ENCODE data around the gene ACAA1.
"Not testable (repeated sequence)": the region's sequence is repeated elsewhere in the genome, so short reads cannot be mapped to it uniquely, and the experiment has no call there.

Gene ACAA1

GRCh38 chr3:38153221-38153620 is 16.3 kb upstream of the ACAA1 start:
- DNase-seq: no peak

- DNase-seq: no peak
Observed at GRCh38 chr3:38152609-38153008, 15.7 kb upstream of the ACAA1 start.

- no peak for DNase-seq
Observed at GRCh38 chr3:38151667-38152265, 14.8 kb upstream of the ACAA1 start.

GRCh38 chr3:38150780-38151528 is 14.0 kb upstream of the ACAA1 start:
- DNase-seq: no peak

- no peak for DNase-seq
Observed at GRCh38 chr3:38149708-38150107, 12.8 kb upstream of the ACAA1 start.

- DNase-seq: no peak
Observed at GRCh38 chr3:38148311-38148882, 11.5 kb upstream of the ACAA1 start.

GRCh38 chr3:38147421-38147820 is 10.5 kb upstream of the ACAA1 start:
- no peak for DNase-seq

- no peak for DNase-seq
Observed at GRCh38 chr3:38146504-38146903, 9.6 kb upstream of the ACAA1 start.

- DNase-seq: no peak
Observed at GRCh38 chr3:38143511-38143910, 6.6 kb upstream of the ACAA1 start.

- DNase-seq: no peak
Observed at GRCh38 chr3:38142959-38143358, 6.0 kb upstream of the ACAA1 start.

- DNase-seq: no peak
Observed at GRCh38 chr3:38141952-38142273, 5.0 kb upstream of the ACAA1 start.

GRCh38 chr3:38141173-38141951 is 4.4 kb upstream of the ACAA1 start:
- DNase-seq: no peak

- no peak for DNase-seq
Observed at GRCh38 chr3:38140326-38141172, 3.6 kb upstream of the ACAA1 start.

- no peak for DNase-seq
Observed at GRCh38 chr3:38139652-38140051, 2.7 kb upstream of the ACAA1 start.

- DNase-seq: no peak
Observed at GRCh38 chr3:38139191-38139590, 2.3 kb upstream of the ACAA1 start.

- DNase-seq: no peak
Observed at GRCh38 chr3:38138349-38139190, 1.6 kb upstream of the ACAA1 start, which contains the start of gene MYD88. Gene MYD88 (plus strand): TSS chr3:38138661. CDS start chr3:38138701, 40 bp downstream.

GRCh38 chr3:38137615-38138348 is 855 bp upstream of the ACAA1 start:
- DNase-seq: no peak

GRCh38 chr3:38136393-38136776 is 542 bp downstream of the ACAA1 start:
- no peak for DNase-seq

- not testable (repeated sequence) for DNase-seq
Observed at GRCh38 chr3:38135621-38136277, 1.2 kb downstream of the ACAA1 start.

GRCh38 chr3:38134517-38135143 is 2.3 kb downstream of the ACAA1 start:
- DNase-seq: not testable (repeated sequence)

Measured in SHP77 treated with DMSO at 0.1 percent for 48 hours (cell line).